ENCODE results near the gene SMAD6. TPM values are rescaled to one million over a fixed set of nuclear protein-coding genes. Genes with fewer than 3 reads are reported as not detected.

Gene SMAD6
- total and polyA plus RNA-seq, 2 experiments from 2014 or later: 3.6 to 32.9 TPM

- 67 to 74% methylated on average over 12 of the region's 12 CpGs for WGBS, 2 experiments (ENCODE audit: low coverage in 1 of 2, low lambda C conversion rate in 2 of 2, missing lambda C conversion rate in 2 of 2)
- in situ Hi-C loops (cut with MboI): no loop called here
- no peaks in the 10 kb centered on the region for H3K36me3 ChIP-seq (ENCODE audit: low read depth)
- H3K9ac ChIP-seq: peak overlapping the region; percentile 38; the same call in 1 of the 2 replicates
- peak overlapping the region; percentile 13 for H3K4me2 ChIP-seq (ENCODE audit: unreplicated experiment)
- H3K4me3 ChIP-seq: no peak overlapping the region
- no peaks in the 10 kb centered on the region for H3K27me3 ChIP-seq (replicated peaks; ENCODE audit: insufficient read depth)
- H3K9me3 ChIP-seq (ENCODE audit: low read depth): no peaks in the 10 kb centered on the region
- no peak overlapping the region for H2AFZ ChIP-seq
- H3K27ac ChIP-seq: 0 out of 2 replicates have a peak overlapping the region, but pooled peaks have one; percentile 48
- TF ChIP-seq EZH2phosphoT487 (IDR thresholded peaks at IDR 0.05; ENCODE audit: insufficient read depth, low read depth): no peak
- no peak for TF ChIP-seq EZH2 (IDR thresholded peaks at IDR 0.05; ENCODE audit: insufficient read depth, poor library complexity, severe bottlenecking)
- H3K79me2 ChIP-seq (ENCODE audit: insufficient read depth): peaks cover 90% of the 10 kb centered on the region
- no peaks in the 10 kb centered on the region for H4K20me1 ChIP-seq (ENCODE audit: insufficient read depth)
- H3K4me1 ChIP-seq (ENCODE audit: insufficient read depth): peaks cover 67% of the 10 kb centered on the region
- H3F3A ChIP-seq (ENCODE audit: insufficient read depth): peaks cover 62% of the 10 kb centered on the region
- H3K9me2 ChIP-seq (ENCODE audit: insufficient read depth): no peaks in the 10 kb centered on the region
- no peak for DNase-seq
Observed at GRCh38 chr15:66764072-66764786, 62.2 kb downstream of the SMAD6 start.

- H3K4me2 ChIP-seq (ENCODE audit: unreplicated experiment): peak overlapping the region; percentile 52
- peaks cover 57% of the 10 kb centered on the region for H3F3A ChIP-seq (ENCODE audit: insufficient read depth)
- H3K4me1 ChIP-seq (ENCODE audit: insufficient read depth): peaks cover 64% of the 10 kb centered on the region
- H3K9ac ChIP-seq: peak overlapping the region; percentile 44; the same call in 1 of the 2 replicates
- H3K36me3 ChIP-seq (ENCODE audit: low read depth): no peaks in the 10 kb centered on the region
- 27 to 28% methylated on average over 13 of the region's 13 CpGs for WGBS, 2 experiments (ENCODE audit: low coverage in 1 of 2, low lambda C conversion rate in 2 of 2, missing lambda C conversion rate in 2 of 2)
- peak overlapping the region; percentile 83 for H3K27ac ChIP-seq
- no peak overlapping the region for H2AFZ ChIP-seq
- in situ Hi-C loops (cut with MboI): no loop called here
- peak; percentile 73 for DNase-seq
- no peak overlapping the region for H3K4me3 ChIP-seq
- H4K20me1 ChIP-seq (ENCODE audit: insufficient read depth): no peaks in the 10 kb centered on the region
- peaks cover 91% of the 10 kb centered on the region for H3K79me2 ChIP-seq (ENCODE audit: insufficient read depth)
- no peaks in the 10 kb centered on the region for H3K9me2 ChIP-seq (ENCODE audit: insufficient read depth)
- H3K27me3 ChIP-seq (replicated peaks; ENCODE audit: insufficient read depth): no peaks in the 10 kb centered on the region
- TF ChIP-seq EZH2 (IDR thresholded peaks at IDR 0.05; ENCODE audit: insufficient read depth, poor library complexity, severe bottlenecking): no peak
- no peaks in the 10 kb centered on the region for H3K9me3 ChIP-seq (ENCODE audit: low read depth)
Observed at GRCh38 chr15:66765478-66766281, 63.6 kb downstream of the SMAD6 start.

GRCh38 chr15:66766282-66767230 lies 64.5 kb downstream of the SMAD6 start:
- in situ Hi-C loops (cut with MboI): no loop called here
- Histone ChIP-seq H4K20me1 (ENCODE audit: insufficient read depth) (no peaks in the 10 kb centered on the region), H3K27ac (peak overlapping the region; percentile 83), H2AFZ (no peak overlapping the region), H3K9ac (peak overlapping the region; percentile 47), H3K27me3 (replicated peaks; ENCODE audit: insufficient read depth) (no peaks in the 10 kb centered on the region), H3K4me2 (ENCODE audit: unreplicated experiment) (peak overlapping the region; percentile 52), H3K9me3 (ENCODE audit: low read depth) (no peaks in the 10 kb centered on the region), H3K9me2 (ENCODE audit: insufficient read depth) (no peaks in the 10 kb centered on the region), H3K4me1 (ENCODE audit: insufficient read depth) (peaks cover 57% of the 10 kb centered on the region), H3F3A (ENCODE audit: insufficient read depth) (peaks cover 50% of the 10 kb centered on the region), H3K36me3 (ENCODE audit: low read depth) (no peaks in the 10 kb centered on the region), H3K79me2 (ENCODE audit: insufficient read depth) (peaks cover 91% of the 10 kb centered on the region), H3K4me3 (no peak overlapping the region)
- DNase-seq: peak; percentile 94
- 25 to 27% methylated on average over 7 of the region's 7 CpGs for WGBS, 2 experiments (ENCODE audit: low coverage in 1 of 2, low lambda C conversion rate in 2 of 2, missing lambda C conversion rate in 2 of 2)
- TF ChIP-seq EZH2phosphoT487 (IDR thresholded peaks at IDR 0.05; ENCODE audit: insufficient read depth, low read depth) (no peak), EZH2 (IDR thresholded peaks at IDR 0.05; ENCODE audit: insufficient read depth, poor library complexity, severe bottlenecking) (no peak)

GRCh38 chr15:66767240-66767659 lies 65.2 kb downstream of the SMAD6 start:
- H3K36me3 ChIP-seq (ENCODE audit: low read depth): no peaks in the 10 kb centered on the region
- H3K9me3 ChIP-seq (ENCODE audit: low read depth): no peaks in the 10 kb centered on the region
- TF ChIP-seq EZH2 (IDR thresholded peaks at IDR 0.05; ENCODE audit: insufficient read depth, poor library complexity, severe bottlenecking) (no peak), EZH2phosphoT487 (IDR thresholded peaks at IDR 0.05; ENCODE audit: insufficient read depth, low read depth) (no peak)
- peaks cover 51% of the 10 kb centered on the region for H3K4me1 ChIP-seq (ENCODE audit: insufficient read depth)
- no peak overlapping the region for H3K4me3 ChIP-seq
- H3K27ac ChIP-seq: peak overlapping the region; percentile 83
- WGBS, 2 experiments (ENCODE audit: low coverage in 1 of 2, low lambda C conversion rate in 2 of 2, missing lambda C conversion rate in 2 of 2): 68 to 69% methylated on average over 3 of the region's 3 CpGs
- DNase-seq: no peak
- H2AFZ ChIP-seq: no peak overlapping the region
- no peaks in the 10 kb centered on the region for H3K27me3 ChIP-seq (replicated peaks; ENCODE audit: insufficient read depth)
- no peaks in the 10 kb centered on the region for H4K20me1 ChIP-seq (ENCODE audit: insufficient read depth)
- H3K9me2 ChIP-seq (ENCODE audit: insufficient read depth): no peaks in the 10 kb centered on the region
- H3K9ac ChIP-seq: peak overlapping the region; percentile 47; the same call in 1 of the 2 replicates
- peaks cover 93% of the 10 kb centered on the region for H3K79me2 ChIP-seq (ENCODE audit: insufficient read depth)
- H3K4me2 ChIP-seq (ENCODE audit: unreplicated experiment): no peak overlapping the region
- H3F3A ChIP-seq (ENCODE audit: insufficient read depth): peaks cover 44% of the 10 kb centered on the region
- in situ Hi-C loops (cut with MboI): no loop called here
